Gastroesophageal sphincter (tissue), 3 donors: ENCODE measurements around the gene NPHP1.
"Not testable (repeated sequence)": the region's sequence is repeated elsewhere in the genome, so short reads cannot be mapped to it uniquely, and the experiment has no call there.

Source experiments
- EP300 ChIP-seq: sonication (generic); formaldehyde crosslinking; IDR thresholded peaks from one replicate; pipeline ENCODE4 v1.6.1; 2017; ENCODE audit warnings: antibody characterized with exemption, mild to moderate bottlenecking
- POLR2A ChIP-seq, 2 donors: fragments of 450-650 bp; IDR thresholded peaks; one replicate each; pipeline ENCODE4 v1.6.1; 2017; ENCODE audit warnings: antibody characterized with exemption in 2 of 2, mild to moderate bottlenecking in 2 of 2, moderate library complexity in 1 of 2
- POLR2AphosphoS5 ChIP-seq: sonication (generic); formaldehyde crosslinking; IDR thresholded peaks from one replicate; pipeline ENCODE4 v1.6.1; 2017; ENCODE audit warnings: antibody characterized with exemption
- TF ChIP-seq, protein P1 (sequence below), 4 experiments: fragments of 200-600 bp in 2 of 4; fragments of 450-650 bp in 2 of 4; sonication (generic) in 1 of 4; IDR thresholded peaks; one replicate each; pipeline ENCODE4 v1.5.1; 2017 to 2019; ENCODE audit warnings: antibody characterized with exemption in 4 of 4, mild to moderate bottlenecking in 2 of 4, moderate library complexity in 2 of 4

DNA sequence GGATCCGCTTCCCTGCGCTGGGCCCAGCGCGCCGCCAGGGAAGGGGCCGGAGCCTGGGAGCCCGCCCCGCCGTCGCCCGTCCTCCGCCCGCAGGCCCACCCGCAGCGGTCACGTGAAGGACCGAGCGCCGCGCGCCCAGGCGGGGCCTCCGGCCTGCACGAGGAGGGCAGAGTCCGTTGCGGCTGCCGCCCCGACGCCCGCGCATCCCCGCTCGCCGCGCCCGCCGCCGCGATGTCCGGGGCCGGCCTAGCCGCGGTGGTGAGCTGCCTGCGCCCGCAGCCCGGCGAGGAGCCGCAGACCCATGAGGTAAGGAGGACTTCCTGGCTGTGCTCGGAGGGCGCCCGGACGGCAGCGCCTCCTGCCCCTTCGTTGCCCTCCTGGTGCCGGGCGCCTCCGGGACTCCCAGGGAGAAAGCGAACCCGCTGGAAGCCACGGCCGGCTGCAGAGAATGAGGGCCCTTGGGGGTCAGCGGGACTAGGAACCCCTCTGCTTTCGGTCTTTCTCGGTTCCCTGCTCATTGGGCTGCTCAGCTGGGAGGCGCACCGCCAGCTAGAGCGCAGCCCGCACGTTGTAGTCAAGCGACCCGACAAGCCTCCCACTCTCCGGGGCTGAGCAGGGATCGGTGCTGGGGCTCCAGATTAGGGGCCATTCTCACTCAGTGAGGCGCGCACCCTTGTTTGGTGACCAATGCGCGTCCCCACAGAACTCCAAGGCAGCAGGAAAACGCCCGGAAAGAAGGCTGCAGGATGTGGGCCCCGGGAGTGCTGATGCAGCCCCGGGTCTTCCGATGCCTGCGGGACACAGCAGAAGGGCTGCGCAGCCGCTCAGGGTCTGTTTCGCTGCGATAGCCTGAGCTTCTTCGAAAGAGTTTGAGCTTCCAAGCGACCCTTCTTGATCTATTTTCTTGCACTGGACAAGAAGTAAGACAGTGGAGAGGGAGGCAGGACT, 40.9 kb upstream of the NPHP1 start:
- TF ChIP-seq, protein P1, sequence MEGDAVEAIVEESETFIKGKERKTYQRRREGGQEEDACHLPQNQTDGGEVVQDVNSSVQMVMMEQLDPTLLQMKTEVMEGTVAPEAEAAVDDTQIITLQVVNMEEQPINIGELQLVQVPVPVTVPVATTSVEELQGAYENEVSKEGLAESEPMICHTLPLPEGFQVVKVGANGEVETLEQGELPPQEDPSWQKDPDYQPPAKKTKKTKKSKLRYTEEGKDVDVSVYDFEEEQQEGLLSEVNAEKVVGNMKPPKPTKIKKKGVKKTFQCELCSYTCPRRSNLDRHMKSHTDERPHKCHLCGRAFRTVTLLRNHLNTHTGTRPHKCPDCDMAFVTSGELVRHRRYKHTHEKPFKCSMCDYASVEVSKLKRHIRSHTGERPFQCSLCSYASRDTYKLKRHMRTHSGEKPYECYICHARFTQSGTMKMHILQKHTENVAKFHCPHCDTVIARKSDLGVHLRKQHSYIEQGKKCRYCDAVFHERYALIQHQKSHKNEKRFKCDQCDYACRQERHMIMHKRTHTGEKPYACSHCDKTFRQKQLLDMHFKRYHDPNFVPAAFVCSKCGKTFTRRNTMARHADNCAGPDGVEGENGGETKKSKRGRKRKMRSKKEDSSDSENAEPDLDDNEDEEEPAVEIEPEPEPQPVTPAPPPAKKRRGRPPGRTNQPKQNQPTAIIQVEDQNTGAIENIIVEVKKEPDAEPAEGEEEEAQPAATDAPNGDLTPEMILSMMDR (IDR thresholded peaks at IDR 0.05), result not testable (repeated sequence)
- TF ChIP-seq POLR2AphosphoS5; EP300; POLR2A (IDR thresholded peaks at IDR 0.05): not testable (repeated sequence)
